Measurements from ENCODE around the gene UBR2. TPM values are rescaled to one million over a fixed set of nuclear protein-coding genes. Genes with fewer than 3 reads are reported as not detected.

The UBR2 gene
- total and polyA plus RNA-seq, 9 of the 15 experiments (the other 6 are each of a cell fraction or from before 2014, with no cell fraction given) = 9.1 to 38.9 (median 23.4) TPM

DNA sequence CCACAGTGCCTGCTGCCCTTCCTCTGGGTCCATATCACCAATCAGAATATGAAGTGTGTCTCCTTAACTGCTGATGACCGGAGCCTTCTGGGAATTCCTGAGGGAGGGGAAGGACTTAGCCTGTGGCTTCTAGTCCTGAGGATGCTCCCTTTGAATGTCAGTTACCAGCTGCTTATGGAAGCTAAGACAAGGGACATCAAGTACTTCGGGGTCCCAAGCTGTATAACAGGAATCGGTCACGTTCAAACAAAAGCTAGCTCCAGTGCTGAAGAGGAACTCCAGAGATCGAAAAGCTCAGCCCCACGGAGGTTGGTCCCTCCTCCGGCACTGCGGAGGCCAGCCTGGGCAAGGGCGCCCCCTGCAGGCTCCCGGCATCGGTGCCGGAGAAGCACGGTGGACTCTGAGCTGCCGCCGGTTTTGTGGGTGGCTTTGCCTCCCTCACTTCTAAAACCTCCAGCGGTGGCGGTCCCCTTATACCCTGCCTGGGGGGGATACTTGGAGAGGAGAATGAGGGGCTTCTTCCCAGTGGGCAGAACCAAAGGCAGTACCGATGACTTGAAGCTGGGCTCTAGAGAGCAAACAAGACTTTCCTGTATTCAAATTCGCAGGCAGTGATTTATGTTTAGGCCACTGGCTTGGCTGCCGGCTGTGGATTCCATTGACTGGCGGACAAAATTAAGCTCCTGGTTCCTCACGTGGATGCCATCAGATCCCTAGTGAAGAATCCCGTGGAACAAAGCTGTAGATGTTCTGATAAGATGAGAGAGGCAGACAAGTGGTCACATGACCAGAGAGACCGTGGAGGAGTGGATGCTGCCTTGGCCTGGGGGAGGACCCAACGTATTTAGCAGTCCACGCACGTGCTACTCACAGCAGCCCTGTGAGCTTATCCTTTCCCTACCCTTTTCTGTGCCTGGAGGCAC lies 16.2 kb upstream of the UBR2 start (continued):
- TF ChIP-seq SRSF7 (optimal IDR thresholded peaks at IDR 0.05; ENCODE audit: low read depth, low read length) (no peak), ZBTB11 (CRISPR knock-in tag; IDR thresholded peaks at IDR 0.05) (no peak), KLF1 (tag; IDR thresholded peaks at IDR 0.05) (no peak), DPF2 (IDR thresholded peaks at IDR 0.05) (peak; percentile 41; the same call in 1 of the 2 replicates), NFATC3 (IDR thresholded peaks at IDR 0.05) (no peak), BHLHE40 (IDR thresholded peaks at IDR 0.05; ENCODE audit: low read length) (peak; percentile 62), ZNF197 (CRISPR knock-in tag; IDR thresholded peaks at IDR 0.05; ENCODE audit: low read depth) (no peak), GTF2A2 (tag; IDR thresholded peaks at IDR 0.05) (no peak), FOXK1 (CRISPR knock-in tag; IDR thresholded peaks at IDR 0.05; ENCODE audit: borderline replicate concordance) (no peak), ZNF224 (CRISPR knock-in tag; IDR thresholded peaks at IDR 0.05) (no peak), TRIM28 (IDR thresholded peaks at IDR 0.05) (no peak), RAD21 (CRISPR knock-in tag; conservative IDR thresholded peaks at IDR 0.05 in 1 of 2, IDR thresholded peaks at IDR 0.05 in 1 of 2) (peak; percentile 95 to 96), JUND (IDR thresholded peaks at IDR 0.05; ENCODE audit: borderline replicate concordance, low read depth, low read length) (peak; percentile 43), JUND (tag; IDR thresholded peaks at IDR 0.05; ENCODE audit: borderline replicate concordance, low read depth, low read length) (peak; percentile 41; the same call in 1 of the 3 replicates), U2AF1 (optimal IDR thresholded peaks at IDR 0.05; ENCODE audit: low read depth, low read length) (no peak)
- TF ChIP-seq, protein P1, sequence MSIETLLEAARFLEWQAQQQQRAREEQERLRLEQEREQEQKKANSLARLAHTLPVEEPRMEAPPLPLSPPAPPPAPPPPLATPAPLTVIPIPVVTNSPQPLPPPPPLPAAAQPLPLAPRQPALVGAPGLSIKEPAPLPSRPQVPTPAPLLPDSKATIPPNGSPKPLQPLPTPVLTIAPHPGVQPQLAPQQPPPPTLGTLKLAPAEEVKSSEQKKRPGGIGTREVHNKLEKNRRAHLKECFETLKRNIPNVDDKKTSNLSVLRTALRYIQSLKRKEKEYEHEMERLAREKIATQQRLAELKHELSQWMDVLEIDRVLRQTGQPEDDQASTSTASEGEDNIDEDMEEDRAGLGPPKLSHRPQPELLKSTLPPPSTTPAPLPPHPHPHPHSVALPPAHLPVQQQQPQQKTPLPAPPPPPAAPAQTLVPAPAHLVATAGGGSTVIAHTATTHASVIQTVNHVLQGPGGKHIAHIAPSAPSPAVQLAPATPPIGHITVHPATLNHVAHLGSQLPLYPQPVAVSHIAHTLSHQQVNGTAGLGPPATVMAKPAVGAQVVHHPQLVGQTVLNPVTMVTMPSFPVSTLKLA (conservative IDR thresholded peaks at IDR 0.05) = no peak
- TF ChIP-seq, protein P2, sequence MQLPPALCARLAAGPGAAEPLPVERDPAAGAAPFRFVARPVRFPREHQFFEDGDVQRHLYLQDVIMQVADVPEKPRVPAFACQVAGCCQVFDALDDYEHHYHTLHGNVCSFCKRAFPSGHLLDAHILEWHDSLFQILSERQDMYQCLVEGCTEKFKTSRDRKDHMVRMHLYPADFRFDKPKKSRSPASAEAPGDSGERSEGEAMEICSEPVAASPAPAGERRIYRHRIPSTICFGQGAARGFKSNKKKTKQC (CRISPR knock-in tag; IDR thresholded peaks at IDR 0.05) = peak; percentile 24; the same call in 1 of the 2 replicates
